ENCODE measurements around the gene DSCAML1. TPM values are rescaled to one million over a fixed set of nuclear protein-coding genes. Genes with fewer than 3 reads are reported as not detected.

DSCAML1 gene
- total RNA-seq, 1 experiment from 2014 or later = 0.90 TPM

DNA sequence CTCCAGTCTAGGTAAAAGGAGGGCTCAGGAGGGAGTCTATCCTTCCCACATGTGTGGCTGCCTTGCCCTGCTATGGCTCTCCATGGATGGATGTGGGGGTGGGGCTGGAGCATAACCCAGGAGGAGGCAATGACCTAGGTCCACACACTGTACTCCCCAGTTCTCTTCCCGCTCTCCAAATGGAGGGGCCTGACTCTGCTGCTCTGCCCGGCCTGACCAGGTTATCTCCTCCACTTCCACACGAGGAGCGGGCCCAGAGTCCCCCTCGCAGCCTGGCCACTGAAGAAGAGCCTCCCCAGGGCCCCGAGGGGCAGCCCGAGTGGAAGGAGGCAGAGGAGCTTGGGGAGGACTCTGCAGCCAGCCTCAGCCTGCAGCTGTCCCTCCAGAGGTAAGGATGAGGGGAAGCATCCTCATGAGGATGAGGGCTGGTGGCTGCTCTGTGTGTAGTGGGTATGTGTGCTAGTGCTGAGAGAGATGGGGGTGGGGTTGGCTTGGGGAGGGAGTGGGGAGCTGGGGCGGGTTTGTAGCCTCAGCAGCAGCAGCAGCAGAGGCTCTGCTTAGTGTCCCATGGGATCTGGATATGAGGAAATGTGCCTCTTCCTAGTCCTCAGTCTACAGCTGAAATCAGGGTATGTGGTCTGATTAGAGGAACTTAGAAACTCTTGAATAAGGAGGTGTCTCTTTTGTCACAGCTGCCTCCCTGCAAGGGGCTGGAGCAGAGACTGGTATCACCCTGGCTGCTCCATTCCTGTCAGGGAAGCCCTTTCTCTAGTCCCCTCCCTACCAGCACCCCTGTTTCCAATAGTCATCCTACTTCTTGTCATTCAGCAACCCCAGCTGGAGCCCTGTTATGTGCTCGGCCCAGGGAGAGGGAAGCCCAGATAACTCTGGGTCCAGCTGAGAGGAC is 415.3 kb downstream of the DSCAML1 start:
- Mint-ChIP-seq H3K4me3 (no peak overlapping the region), H3K27me3 (ENCODE audit: low read depth) (no peaks in the 10 kb centered on the region), H3K27ac (no peak overlapping the region), H3K9me3 (no peaks in the 10 kb centered on the region), H3K36me3 (no peaks in the 10 kb centered on the region), H3K4me1 (peaks cover 7% of the 10 kb centered on the region)
- ATAC-seq = no peak
- ChIA-PET POLR2A (no interaction called here), CTCF (interaction anchor here (4.6 kb wide), 1 partner anchor 44 kb away, joined by 20 read pairs; no protein-coding TSS in a partner anchor)
- DNase-seq (ENCODE audit: low spot score) = no peak
- TF ChIP-seq, protein P1, sequence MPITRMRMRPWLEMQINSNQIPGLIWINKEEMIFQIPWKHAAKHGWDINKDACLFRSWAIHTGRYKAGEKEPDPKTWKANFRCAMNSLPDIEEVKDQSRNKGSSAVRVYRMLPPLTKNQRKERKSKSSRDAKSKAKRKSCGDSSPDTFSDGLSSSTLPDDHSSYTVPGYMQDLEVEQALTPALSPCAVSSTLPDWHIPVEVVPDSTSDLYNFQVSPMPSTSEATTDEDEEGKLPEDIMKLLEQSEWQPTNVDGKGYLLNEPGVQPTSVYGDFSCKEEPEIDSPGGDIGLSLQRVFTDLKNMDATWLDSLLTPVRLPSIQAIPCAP (CRISPR knock-in tag; IDR thresholded peaks at IDR 0.05) = no peak
- TF ChIP-seq, protein P2, sequence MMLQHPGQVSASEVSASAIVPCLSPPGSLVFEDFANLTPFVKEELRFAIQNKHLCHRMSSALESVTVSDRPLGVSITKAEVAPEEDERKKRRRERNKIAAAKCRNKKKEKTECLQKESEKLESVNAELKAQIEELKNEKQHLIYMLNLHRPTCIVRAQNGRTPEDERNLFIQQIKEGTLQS (CRISPR knock-in tag; conservative IDR thresholded peaks at IDR 0.05) = no peak
- TF ChIP-seq ETV6 (CRISPR knock-in tag; IDR thresholded peaks at IDR 0.05) (no peak), SMAD3 (CRISPR knock-in tag; IDR thresholded peaks at IDR 0.05; ENCODE audit: borderline replicate concordance) (no peak), ZNF219 (CRISPR knock-in tag; IDR thresholded peaks at IDR 0.05; ENCODE audit: borderline replicate concordance) (no peak)

DNA sequence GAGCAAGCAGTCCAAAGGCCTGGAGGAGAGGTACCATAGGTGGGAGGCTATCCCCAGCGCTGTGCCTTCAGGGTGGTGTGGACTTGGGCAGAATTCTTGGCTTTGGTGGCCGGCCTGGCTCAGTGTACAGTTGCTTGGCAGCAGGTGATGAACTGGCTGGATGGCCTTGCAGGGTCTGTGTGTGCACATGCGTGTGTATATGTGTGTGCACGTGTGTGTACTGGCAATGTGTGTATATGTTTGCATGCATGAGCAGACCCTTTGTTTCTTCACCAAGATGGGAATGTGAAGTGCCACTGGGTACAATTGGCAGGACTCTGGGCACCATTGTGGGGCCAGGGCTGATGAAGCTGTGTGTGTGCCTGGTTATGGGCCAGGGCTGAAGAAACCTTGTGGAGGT is 416.3 kb downstream of the DSCAML1 start:
- Mint-ChIP-seq H3K36me3 (no peaks in the 10 kb centered on the region), H3K4me3 (no peak overlapping the region), H3K9me3 (no peaks in the 10 kb centered on the region), H3K27me3 (ENCODE audit: low read depth) (no peaks in the 10 kb centered on the region), H3K27ac (peak overlapping the region; percentile 34; the same call in 1 of the 2 replicates), H3K4me1 (peaks cover 7% of the 10 kb centered on the region)
- ATAC-seq (no peak), DNase-seq (ENCODE audit: low spot score) (no peak)
- ChIA-PET CTCF (interaction anchor here (0.6 to 2.0 kb wide), 3 partner anchors 46 to 427 kb away, joined by 3 to 10 read pairs (median 3); partner anchors contain the start of gene CEP164), POLR2A (no interaction called here)
- TF ChIP-seq, protein P3, sequence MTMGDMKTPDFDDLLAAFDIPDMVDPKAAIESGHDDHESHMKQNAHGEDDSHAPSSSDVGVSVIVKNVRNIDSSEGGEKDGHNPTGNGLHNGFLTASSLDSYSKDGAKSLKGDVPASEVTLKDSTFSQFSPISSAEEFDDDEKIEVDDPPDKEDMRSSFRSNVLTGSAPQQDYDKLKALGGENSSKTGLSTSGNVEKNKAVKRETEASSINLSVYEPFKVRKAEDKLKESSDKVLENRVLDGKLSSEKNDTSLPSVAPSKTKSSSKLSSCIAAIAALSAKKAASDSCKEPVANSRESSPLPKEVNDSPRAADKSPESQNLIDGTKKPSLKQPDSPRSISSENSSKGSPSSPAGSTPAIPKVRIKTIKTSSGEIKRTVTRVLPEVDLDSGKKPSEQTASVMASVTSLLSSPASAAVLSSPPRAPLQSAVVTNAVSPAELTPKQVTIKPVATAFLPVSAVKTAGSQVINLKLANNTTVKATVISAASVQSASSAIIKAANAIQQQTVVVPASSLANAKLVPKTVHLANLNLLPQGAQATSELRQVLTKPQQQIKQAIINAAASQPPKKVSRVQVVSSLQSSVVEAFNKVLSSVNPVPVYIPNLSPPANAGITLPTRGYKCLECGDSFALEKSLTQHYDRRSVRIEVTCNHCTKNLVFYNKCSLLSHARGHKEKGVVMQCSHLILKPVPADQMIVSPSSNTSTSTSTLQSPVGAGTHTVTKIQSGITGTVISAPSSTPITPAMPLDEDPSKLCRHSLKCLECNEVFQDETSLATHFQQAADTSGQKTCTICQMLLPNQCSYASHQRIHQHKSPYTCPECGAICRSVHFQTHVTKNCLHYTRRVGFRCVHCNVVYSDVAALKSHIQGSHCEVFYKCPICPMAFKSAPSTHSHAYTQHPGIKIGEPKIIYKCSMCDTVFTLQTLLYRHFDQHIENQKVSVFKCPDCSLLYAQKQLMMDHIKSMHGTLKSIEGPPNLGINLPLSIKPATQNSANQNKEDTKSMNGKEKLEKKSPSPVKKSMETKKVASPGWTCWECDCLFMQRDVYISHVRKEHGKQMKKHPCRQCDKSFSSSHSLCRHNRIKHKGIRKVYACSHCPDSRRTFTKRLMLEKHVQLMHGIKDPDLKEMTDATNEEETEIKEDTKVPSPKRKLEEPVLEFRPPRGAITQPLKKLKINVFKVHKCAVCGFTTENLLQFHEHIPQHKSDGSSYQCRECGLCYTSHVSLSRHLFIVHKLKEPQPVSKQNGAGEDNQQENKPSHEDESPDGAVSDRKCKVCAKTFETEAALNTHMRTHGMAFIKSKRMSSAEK (CRISPR knock-in tag; IDR thresholded peaks at IDR 0.05; ENCODE audit: borderline replicate concordance) = no peak
- TF ChIP-seq FOXK1 (CRISPR knock-in tag; IDR thresholded peaks at IDR 0.05) = no peak
- TF ChIP-seq, protein P4, sequence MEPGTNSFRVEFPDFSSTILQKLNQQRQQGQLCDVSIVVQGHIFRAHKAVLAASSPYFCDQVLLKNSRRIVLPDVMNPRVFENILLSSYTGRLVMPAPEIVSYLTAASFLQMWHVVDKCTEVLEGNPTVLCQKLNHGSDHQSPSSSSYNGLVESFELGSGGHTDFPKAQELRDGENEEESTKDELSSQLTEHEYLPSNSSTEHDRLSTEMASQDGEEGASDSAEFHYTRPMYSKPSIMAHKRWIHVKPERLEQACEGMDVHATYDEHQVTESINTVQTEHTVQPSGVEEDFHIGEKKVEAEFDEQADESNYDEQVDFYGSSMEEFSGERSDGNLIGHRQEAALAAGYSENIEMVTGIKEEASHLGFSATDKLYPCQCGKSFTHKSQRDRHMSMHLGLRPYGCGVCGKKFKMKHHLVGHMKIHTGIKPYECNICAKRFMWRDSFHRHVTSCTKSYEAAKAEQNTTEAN (CRISPR knock-in tag; IDR thresholded peaks at IDR 0.05) = no peak
- no peak for TF ChIP-seq NFYB (CRISPR knock-in tag; conservative IDR thresholded peaks at IDR 0.05; ENCODE audit: low read depth)
- TF ChIP-seq OVOL2 (CRISPR knock-in tag; IDR thresholded peaks at IDR 0.05; ENCODE audit: borderline replicate concordance) = no peak
- TF ChIP-seq, protein P5, sequence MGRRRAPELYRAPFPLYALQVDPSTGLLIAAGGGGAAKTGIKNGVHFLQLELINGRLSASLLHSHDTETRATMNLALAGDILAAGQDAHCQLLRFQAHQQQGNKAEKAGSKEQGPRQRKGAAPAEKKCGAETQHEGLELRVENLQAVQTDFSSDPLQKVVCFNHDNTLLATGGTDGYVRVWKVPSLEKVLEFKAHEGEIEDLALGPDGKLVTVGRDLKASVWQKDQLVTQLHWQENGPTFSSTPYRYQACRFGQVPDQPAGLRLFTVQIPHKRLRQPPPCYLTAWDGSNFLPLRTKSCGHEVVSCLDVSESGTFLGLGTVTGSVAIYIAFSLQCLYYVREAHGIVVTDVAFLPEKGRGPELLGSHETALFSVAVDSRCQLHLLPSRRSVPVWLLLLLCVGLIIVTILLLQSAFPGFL (CRISPR knock-in tag; IDR thresholded peaks at IDR 0.05; ENCODE audit: borderline replicate concordance) = no peak
- TF ChIP-seq, protein P6, sequence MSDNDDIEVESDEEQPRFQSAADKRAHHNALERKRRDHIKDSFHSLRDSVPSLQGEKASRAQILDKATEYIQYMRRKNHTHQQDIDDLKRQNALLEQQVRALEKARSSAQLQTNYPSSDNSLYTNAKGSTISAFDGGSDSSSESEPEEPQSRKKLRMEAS (CRISPR knock-in tag; IDR thresholded peaks at IDR 0.05) = no peak
- no peak for TF ChIP-seq ZNF416 (CRISPR knock-in tag; IDR thresholded peaks at IDR 0.05)
- no peak for TF ChIP-seq JUN (CRISPR knock-in tag; IDR thresholded peaks at IDR 0.05)
